Stimulated activated CD4-positive, alpha-beta T cell treated with anti-CD3 and anti-CD28 coated beads, Interleukin-15, amount 100 ng/mL, for 24 hours (primary cell): ENCODE data around the gene SPINK5.
"Not testable (repeated sequence)": the region's sequence is repeated elsewhere in the genome, so short reads cannot be mapped to it uniquely, and the experiment has no call there.

Experiments used
- DNase-seq: peaks from one replicate; pipeline ENCODE4 v3.0.0-alpha.2; 2020

Gene SPINK5

GRCh38 chr5:148063861-148064260, at the start of gene SPINK5:
Gene SPINK5 (plus strand): TSS chr5:148063980. CDS start chr5:148064045, 65 bp downstream.
- no peak for DNase-seq

GRCh38 chr5:148014276-148014675, 49.5 kb upstream of the SPINK5 start:
- DNase-seq, result no peak

GRCh38 chr5:148020257-148020988, 43.4 kb upstream of the SPINK5 start:
- DNase-seq, result no peak

GRCh38 chr5:148027505-148027904, 36.3 kb upstream of the SPINK5 start:
- no peak for DNase-seq

GRCh38 chr5:148029131-148029530, 34.6 kb upstream of the SPINK5 start:
- no peak for DNase-seq

- no peak for DNase-seq
Measured at GRCh38 chr5:148033134-148033533, 30.6 kb upstream of the SPINK5 start.

GRCh38 chr5:148035676-148036075, 28.1 kb upstream of the SPINK5 start:
- no peak for DNase-seq

- no peak for DNase-seq
Measured at GRCh38 chr5:148042881-148043280, 20.9 kb upstream of the SPINK5 start.

- no peak for DNase-seq
Measured at GRCh38 chr5:148043705-148044104, 20.1 kb upstream of the SPINK5 start.

- DNase-seq, result not testable (repeated sequence)
Measured at GRCh38 chr5:148055160-148055559, 8.6 kb upstream of the SPINK5 start.

GRCh38 chr5:148060309-148060708, 3.5 kb upstream of the SPINK5 start:
- no peak for DNase-seq

GRCh38 chr5:148060881-148061280, 2.9 kb upstream of the SPINK5 start:
- DNase-seq, result no peak

GRCh38 chr5:148070621-148071020, 6.8 kb downstream of the SPINK5 start:
- DNase-seq, result no peak

GRCh38 chr5:148072207-148072606, 8.4 kb downstream of the SPINK5 start:
- DNase-seq, result no peak

- DNase-seq, result no peak
Measured at GRCh38 chr5:148075529-148075928, 11.7 kb downstream of the SPINK5 start.

GRCh38 chr5:148083203-148083602, 19.4 kb downstream of the SPINK5 start:
- DNase-seq, result no peak

GRCh38 chr5:148084269-148084668, 20.5 kb downstream of the SPINK5 start:
- DNase-seq, result no peak

GRCh38 chr5:148085310-148085709, 21.5 kb downstream of the SPINK5 start:
- DNase-seq, result no peak

GRCh38 chr5:148085977-148086705, 22.4 kb downstream of the SPINK5 start:
- DNase-seq, result no peak

GRCh38 chr5:148090146-148090772, 26.5 kb downstream of the SPINK5 start:
- DNase-seq, result no peak

GRCh38 chr5:148090773-148091250, 27.0 kb downstream of the SPINK5 start:
- DNase-seq, result no peak

GRCh38 chr5:148091991-148092964, 28.5 kb downstream of the SPINK5 start:
- DNase-seq, result no peak

GRCh38 chr5:148094336-148094735, 30.6 kb downstream of the SPINK5 start:
- no peak for DNase-seq
